GM19467 (cell line): Measurements from ENCODE around the gene YIPF2.
"Not testable (repeated sequence)": the region's sequence is repeated elsewhere in the genome, so short reads cannot be mapped to it uniquely, and the experiment has no call there.

ENCODE experiments used
- ATAC-seq: cut with Tn5 transposase; IDR thresholded peaks from one replicate; pipeline ENCODE4 v1.9.1; 2021; ENCODE audit warnings: mild to moderate bottlenecking, moderate library complexity; ENCODE audit not compliant: unreplicated experiment

YIPF2 gene

GRCh38 chr19:10928563-10929401 is at the start of gene YIPF2, which contains the start of gene TIMM29:
TSS of gene YIPF2 (minus strand) at chr19:10928639. CDS start at chr19:10928410, 229 bp downstream.
TSS of gene TIMM29 (plus strand) at chr19:10928811. CDS start at chr19:10928823, 12 bp downstream.
- peak; percentile 83 for ATAC-seq

- ATAC-seq = no peak
These were observed 49.3 kb upstream of the YIPF2 start for GRCh38 chr19:10977742-10978092.

- ATAC-seq = no peak
These were observed 47.9 kb upstream of the YIPF2 start for GRCh38 chr19:10976131-10976892.

- no peak for ATAC-seq
These were observed 47.1 kb upstream of the YIPF2 start for GRCh38 chr19:10975374-10976130.

GRCh38 chr19:10971107-10971726 is 42.8 kb upstream of the YIPF2 start:
- no peak for ATAC-seq

GRCh38 chr19:10968527-10969135 is 40.2 kb upstream of the YIPF2 start:
- ATAC-seq = no peak

GRCh38 chr19:10966809-10967208 is 38.4 kb upstream of the YIPF2 start:
- ATAC-seq = no peak

- ATAC-seq = no peak
These were observed 37.0 kb upstream of the YIPF2 start for GRCh38 chr19:10965398-10965797.

GRCh38 chr19:10964903-10965302 is 36.5 kb upstream of the YIPF2 start:
- ATAC-seq = no peak

- no peak for ATAC-seq
These were observed 35.4 kb upstream of the YIPF2 start for GRCh38 chr19:10963865-10964264.

- ATAC-seq = no peak
These were observed 34.4 kb upstream of the YIPF2 start for GRCh38 chr19:10962863-10963262.

GRCh38 chr19:10961073-10961860 is 32.8 kb upstream of the YIPF2 start:
- peak; percentile 30 for ATAC-seq

- ATAC-seq = peak; percentile 69
These were observed 32.1 kb upstream of the YIPF2 start, which contains the start of gene SMARCA4 for GRCh38 chr19:10960314-10961072. TSS of gene SMARCA4 (plus strand) at chr19:10961030. CDS start at chr19:10984152, 23,122 bp downstream.

GRCh38 chr19:10959277-10959968 is 31.0 kb upstream of the YIPF2 start:
- ATAC-seq = not testable (repeated sequence)

GRCh38 chr19:10952809-10953208 is 24.4 kb upstream of the YIPF2 start:
- ATAC-seq = no peak

GRCh38 chr19:10946958-10947657 is 18.7 kb upstream of the YIPF2 start:
- no peak for ATAC-seq

GRCh38 chr19:10945264-10945663 is 16.8 kb upstream of the YIPF2 start:
- ATAC-seq = no peak
